Panc1 (cell line): Measurements from ENCODE around the gene BLM. TPM values are rescaled to one million over a fixed set of nuclear protein-coding genes. Genes with fewer than 3 reads are reported as not detected.

Source experiments
- ATAC-seq: fragments of 200-7000 bp; cut with Tn5 transposase; 2 replicates; pipeline ENCODE4 v1.9.1; 2020; ENCODE audit warnings: mild to moderate bottlenecking, moderate library complexity
- BruUV-seq: library from RNA; stranded (reverse); fragments of 400-500 nt; replicated peaks from 2 replicates; lab custom pipeline; 2021; lab: Mats Ljungman, UMichigan
- CTCF ChIA-PET: fragments of 300-600 bp; sonication (Branson Sonifier 250); formaldehyde crosslinking; loops from one replicate; lab custom pipeline; 2022; ENCODE audit warnings: antibody characterized with exemption; lab: Charles Lee
- POLR2A ChIA-PET: fragments of 300-600 bp; sonication (Branson Sonifier 250); formaldehyde crosslinking; loops from one replicate; lab custom pipeline; 2022; ENCODE audit warnings: antibody characterized with exemption; lab: Charles Lee
- DNase-seq: peaks from one replicate; pipeline ENCODE4 v3.0.0-alpha.2; 2010; ENCODE audit warnings: low read depth, low spot score
- H3K27ac ChIP-seq: 2 replicates; pipeline ENCODE4 v1.5.1; 2011; ENCODE audit warnings: mild to moderate bottlenecking, low read length, inconsistent platforms
- H3K27me3 ChIP-seq: fragments of 200-500 bp; sonication (Bioruptor generic); 2 replicates; pipeline ENCODE4 v1.6.0; 2014; ENCODE audit warnings: low read length, inconsistent platforms; ENCODE audit not compliant: control insufficient read depth, insufficient read depth
- H3K36me3 ChIP-seq: fragments of 200-500 bp; sonication (Bioruptor generic); 2 replicates; pipeline ENCODE4 v1.5.1; 2014; ENCODE audit warnings: inconsistent platforms, mild to moderate bottlenecking, low read length, moderate library complexity; ENCODE audit not compliant: control insufficient read depth, insufficient read depth
- H3K4me1 ChIP-seq: 2 replicates; pipeline ENCODE4 v1.5.1; 2011; ENCODE audit warnings: inconsistent platforms, mild to moderate bottlenecking, low read length, moderate library complexity; ENCODE audit not compliant: control insufficient read depth, insufficient read depth
- H3K4me3 ChIP-seq, 2 experiments: 2 replicates each; pipeline ENCODE4 v1.5.1; 2011 to 2012; ENCODE audit warnings: low read depth in 2 of 2, low read length in 2 of 2, mild to moderate bottlenecking in 2 of 2, inconsistent platforms in 1 of 2, moderate library complexity in 1 of 2
- H3K9me3 ChIP-seq: fragments of 200-500 bp; sonication (Bioruptor generic); 2 replicates; pipeline ENCODE4 v1.5.1; 2014; ENCODE audit warnings: low read depth, mild to moderate bottlenecking, inconsistent platforms, low read length, moderate library complexity; ENCODE audit not compliant: control insufficient read depth, insufficient read depth
- CTCF ChIP-seq: fragments of 450-650 bp; IDR thresholded peaks from 2 replicates; pipeline ENCODE4 v1.5.1; 2017; ENCODE audit warnings: mild to moderate bottlenecking
- POLR2AphosphoS5 ChIP-seq: IDR thresholded peaks from 2 replicates; pipeline ENCODE4 v1.6.1; 2012; ENCODE audit warnings: mild to moderate bottlenecking, low read depth, low read length, moderate library complexity
- REST ChIP-seq, 2 experiments: IDR thresholded peaks; 2 replicates each; pipeline ENCODE4 v1.6.1; 2011 to 2012; ENCODE audit warnings: low read depth in 2 of 2, control low read depth in 1 of 2, low read length in 1 of 2, mild to moderate bottlenecking in 1 of 2, moderate library complexity in 1 of 2; ENCODE audit not compliant: insufficient read depth in 1 of 2
- SIN3A ChIP-seq: IDR thresholded peaks from 2 replicates; pipeline ENCODE4 v1.6.1; 2012; ENCODE audit warnings: low read depth, mild to moderate bottlenecking, low read length, moderate library complexity, borderline replicate concordance; ENCODE audit not compliant: insufficient read depth
- TCF7L2 ChIP-seq: IDR thresholded peaks from 2 replicates; pipeline ENCODE4 v1.6.1; 2011; ENCODE audit warnings: mild to moderate bottlenecking, low read depth, low read length, inconsistent platforms
- in situ Hi-C: cut with HindIII; loops from 2 replicates; pipeline ENCODE4 v1.10.0; 2016; ENCODE audit warnings: low sequenced_read_pairs, low pct_unique_long_range_greater_than_20kb
- intact Hi-C: fragments of 100-400 bp; cut with micrococcal nuclease; formaldehyde crosslinking; loops from one replicate; pipeline ENCODE4 v1.10.0; 2022; ENCODE audit not compliant: unreplicated experiment
- total RNA-seq: library from RNA; stranded (reverse); gene quantifications from one replicate; pipeline ENCODE4 v1.2.1, GENCODE V29; 2021; ENCODE audit not compliant: unreplicated experiment

The BLM gene
- total RNA-seq, 1 experiment from 2014 or later: 23.9 TPM

GRCh38 chr15:90743407-90743806 is 26.3 kb downstream of the BLM start:
- POLR2A ChIA-PET: no interaction called here
- Histone ChIP-seq H3K9me3 (no peaks in the 10 kb centered on the region), H3K4me1 (no peaks in the 10 kb centered on the region), H3K4me3 (no peak overlapping the region), H3K27me3 (no peaks in the 10 kb centered on the region), H3K36me3 (no peaks in the 10 kb centered on the region), H3K27ac (no peak overlapping the region)
- ATAC-seq (no peak), DNase-seq (no peak)
- in situ Hi-C loops (no loop called here), intact Hi-C loops (no loop called here)
- CTCF ChIA-PET: no interaction called here
- TF ChIP-seq POLR2AphosphoS5: no peak
- TF ChIP-seq TCF7L2: no peak
- no peak for TF ChIP-seq SIN3A
- no peak for TF ChIP-seq CTCF
- TF ChIP-seq REST (IDR thresholded peaks at IDR 0.05; ENCODE audit: insufficient read depth in 1 of 2, low read depth in 2 of 2, low read length in 1 of 2): no peak
- BruUV-seq: no TSS peak

- Histone ChIP-seq H3K27ac (no peak overlapping the region), H3K36me3 (no peaks in the 10 kb centered on the region), H3K4me1 (no peaks in the 10 kb centered on the region), H3K27me3 (no peaks in the 10 kb centered on the region), H3K9me3 (no peaks in the 10 kb centered on the region), H3K4me3 (no peak overlapping the region)
- ChIA-PET CTCF (no interaction called here), POLR2A (interaction anchor here (0.6 kb wide), 1 partner anchor 1386 kb away, joined by 8 read pairs; no protein-coding TSS in a partner anchor)
- in situ Hi-C loops: no loop called here
- intact Hi-C loops: no loop called here
- ATAC-seq (no peak), DNase-seq (no peak)
- BruUV-seq: no TSS peak
- TF ChIP-seq CTCF (no peak), SIN3A (no peak)
Observed at GRCh38 chr15:90744759-90745402, 27.7 kb downstream of the BLM start.
